ENCODE data around the gene HLA-DOA. TPM values are rescaled to one million over a fixed set of nuclear protein-coding genes. Genes with fewer than 3 reads are reported as not detected.

The HLA-DOA gene
- total RNA-seq, 1 donor, result under 0.01 TPM

GRCh38 chr6:32976334-32977069 is 32.9 kb downstream of the HLA-DOA start:
- H3K4me1 ChIP-seq (ENCODE audit: insufficient read depth, low read length), result peaks cover 26% of the 10 kb centered on the region
- DNase-seq (ENCODE audit: insufficient read length, low spot score, missing footprints), result no peak
- no peak overlapping the region for H2AFZ ChIP-seq (ENCODE audit: low read length)
- peak overlapping the region; percentile 82 for H3K4me3 ChIP-seq (ENCODE audit: insufficient read depth, low read length)
- H4K20me1 ChIP-seq (ENCODE audit: insufficient read depth, low read length), result peaks cover 88% of the 10 kb centered on the region
- no peak overlapping the region for H3K27ac ChIP-seq (ENCODE audit: low read depth, low read length)
- H3K27me3 ChIP-seq (ENCODE audit: insufficient read depth, low read length), result no peaks in the 10 kb centered on the region
- H3K9me3 ChIP-seq (ENCODE audit: low read depth, low read length), result no peaks in the 10 kb centered on the region
- no peak for TF ChIP-seq CTCF (IDR thresholded peaks at IDR 0.05; ENCODE audit: extremely low read depth, low read depth, low read length)
- peak overlapping the region; percentile 98 for H3K4me2 ChIP-seq (ENCODE audit: insufficient read depth, low read length)
- H3K79me2 ChIP-seq (ENCODE audit: insufficient read depth, low read length), result peaks cover 85% of the 10 kb centered on the region
- H3K36me3 ChIP-seq (ENCODE audit: insufficient read depth, low read length), result peaks cover 93% of the 10 kb centered on the region

- TF ChIP-seq CTCF (IDR thresholded peaks at IDR 0.05; ENCODE audit: extremely low read depth, low read depth, low read length), result no peak
- no peaks in the 10 kb centered on the region for H3K27me3 ChIP-seq (ENCODE audit: insufficient read depth, low read length)
- peaks cover 87% of the 10 kb centered on the region for H3K36me3 ChIP-seq (ENCODE audit: insufficient read depth, low read length)
- no peak overlapping the region for H3K27ac ChIP-seq (ENCODE audit: low read depth, low read length)
- no peak overlapping the region for H2AFZ ChIP-seq (ENCODE audit: low read length)
- peak; percentile 59 for DNase-seq (ENCODE audit: insufficient read length, low spot score, missing footprints)
- peak overlapping the region; percentile 98 for H3K4me2 ChIP-seq (ENCODE audit: insufficient read depth, low read length)
- peaks cover 88% of the 10 kb centered on the region for H4K20me1 ChIP-seq (ENCODE audit: insufficient read depth, low read length)
- peak overlapping the region; percentile 82 for H3K4me3 ChIP-seq (ENCODE audit: insufficient read depth, low read length)
- H3K9me3 ChIP-seq (ENCODE audit: low read depth, low read length), result no peaks in the 10 kb centered on the region
- H3K4me1 ChIP-seq (ENCODE audit: insufficient read depth, low read length), result peaks cover 26% of the 10 kb centered on the region
- peaks cover 85% of the 10 kb centered on the region for H3K79me2 ChIP-seq (ENCODE audit: insufficient read depth, low read length)
Measured at GRCh38 chr6:32975886-32976285, 33.5 kb downstream of the HLA-DOA start.

- DNase-seq (ENCODE audit: insufficient read length, low spot score, missing footprints), result peak; percentile 84
- H3K4me3 ChIP-seq (ENCODE audit: insufficient read depth, low read length), result peak overlapping the region; percentile 82
- peak overlapping the region; percentile 98 for H3K4me2 ChIP-seq (ENCODE audit: insufficient read depth, low read length)
- peaks cover 79% of the 10 kb centered on the region for H3K79me2 ChIP-seq (ENCODE audit: insufficient read depth, low read length)
- peak overlapping the region; percentile 67 for H3K27ac ChIP-seq (ENCODE audit: low read depth, low read length)
- no peaks in the 10 kb centered on the region for H3K27me3 ChIP-seq (ENCODE audit: insufficient read depth, low read length)
- no peak for TF ChIP-seq CTCF (IDR thresholded peaks at IDR 0.05; ENCODE audit: extremely low read depth, low read depth, low read length)
- H3K4me1 ChIP-seq (ENCODE audit: insufficient read depth, low read length), result peaks cover 27% of the 10 kb centered on the region
- H3K36me3 ChIP-seq (ENCODE audit: insufficient read depth, low read length), result peaks cover 75% of the 10 kb centered on the region
- no peaks in the 10 kb centered on the region for H3K9me3 ChIP-seq (ENCODE audit: low read depth, low read length)
- no peak overlapping the region for H2AFZ ChIP-seq (ENCODE audit: low read length)
- peaks cover 77% of the 10 kb centered on the region for H4K20me1 ChIP-seq (ENCODE audit: insufficient read depth, low read length)
Measured at GRCh38 chr6:32974541-32975308, 34.7 kb downstream of the HLA-DOA start.

- Histone ChIP-seq H3K27me3 (ENCODE audit: insufficient read depth, low read length) (no peaks in the 10 kb centered on the region), H3K79me2 (ENCODE audit: insufficient read depth, low read length) (peaks cover 72% of the 10 kb centered on the region), H3K9me3 (ENCODE audit: low read depth, low read length) (no peaks in the 10 kb centered on the region), H4K20me1 (ENCODE audit: insufficient read depth, low read length) (peaks cover 69% of the 10 kb centered on the region), H3K27ac (ENCODE audit: low read depth, low read length) (peak overlapping the region; percentile 67), H3K4me1 (ENCODE audit: insufficient read depth, low read length) (peaks cover 33% of the 10 kb centered on the region), H2AFZ (ENCODE audit: low read length) (no peak overlapping the region), H3K36me3 (ENCODE audit: insufficient read depth, low read length) (peaks cover 68% of the 10 kb centered on the region), H3K4me2 (ENCODE audit: insufficient read depth, low read length) (peak overlapping the region; percentile 98), H3K4me3 (ENCODE audit: insufficient read depth, low read length) (peak overlapping the region; percentile 82)
- DNase-seq (ENCODE audit: insufficient read length, low spot score, missing footprints), result peak; percentile 89
- TF ChIP-seq CTCF (IDR thresholded peaks at IDR 0.05; ENCODE audit: extremely low read depth, low read depth, low read length), result no peak
Measured at GRCh38 chr6:32974016-32974333, 35.4 kb downstream of the HLA-DOA start.

All from osteoblast (primary cell).